GM23338 (cell line): Measurements from ENCODE around the gene SOX9. TPM values are rescaled to one million over a fixed set of nuclear protein-coding genes. Genes with fewer than 3 reads are reported as not detected.

Experiments used
- ATAC-seq: fragments of 200-7000 bp; cut with Tn5 transposase; 3 replicates; pipeline ENCODE4 v1.9.1; 2020
- DNase-seq: peaks from one replicate; pipeline ENCODE4 v3.0.0-alpha.2; 2015; ENCODE audit warnings: low spot score
- H2AFZ ChIP-seq: fragments of 200-600 bp; sonication (generic); 2 replicates; pipeline ENCODE4 v1.8.0; 2016; ENCODE audit warnings: antibody characterized with exemption, mild to moderate bottlenecking, moderate library complexity
- H3F3A ChIP-seq: fragments of 200-600 bp; sonication (generic); replicated peaks from 2 replicates; pipeline ENCODE4 v1.8.0; 2017; ENCODE audit warnings: antibody characterized with exemption, mixed run types, low read depth
- H3K27ac ChIP-seq: fragments of 200-600 bp; sonication (generic); 2 replicates; pipeline ENCODE4 v1.6.1; 2016; ENCODE audit warnings: low read depth
- H3K27me3 ChIP-seq: fragments of 200-600 bp; sonication (generic); 2 replicates; pipeline ENCODE4 v1.8.0; 2016; ENCODE audit warnings: mild to moderate bottlenecking, mixed run types, moderate library complexity; ENCODE audit not compliant: insufficient read depth
- H3K36me3 ChIP-seq: fragments of 200-600 bp; sonication (generic); 2 replicates; pipeline ENCODE4 v1.8.0; 2016; ENCODE audit warnings: mild to moderate bottlenecking; ENCODE audit not compliant: insufficient read depth
- H3K4me1 ChIP-seq: fragments of 200-600 bp; sonication (generic); 2 replicates; pipeline ENCODE4 v1.8.0; 2016; ENCODE audit warnings: mild to moderate bottlenecking, moderate library complexity; ENCODE audit not compliant: insufficient read depth
- H3K4me2 ChIP-seq: fragments of 200-600 bp; sonication (generic); 2 replicates; pipeline ENCODE4 v1.7.1; 2017; ENCODE audit warnings: mixed run types
- H3K4me3 ChIP-seq: fragments of 200-600 bp; sonication (generic); 2 replicates; pipeline ENCODE4 v1.6.1; 2016; ENCODE audit warnings: mixed run types
- H3K79me2 ChIP-seq: fragments of 200-600 bp; sonication (generic); replicated peaks from 2 replicates; pipeline ENCODE4 v1.8.0; 2017; ENCODE audit warnings: mild to moderate bottlenecking; ENCODE audit not compliant: insufficient read depth
- H3K9me2 ChIP-seq: fragments of 200-600 bp; sonication (generic); 2 replicates; pipeline ENCODE4 v1.8.0; 2017; ENCODE audit not compliant: insufficient read depth
- H4K20me1 ChIP-seq: fragments of 200-600 bp; sonication (generic); replicated peaks from 2 replicates; pipeline ENCODE4 v1.8.0; 2017; ENCODE audit warnings: mild to moderate bottlenecking; ENCODE audit not compliant: insufficient read depth
- H3K27ac Mint-ChIP-seq: 2 replicates; pipeline ENCODE4 v1.8.0; 2020; ENCODE audit warnings: inconsistent platforms, mild to moderate bottlenecking, moderate library complexity, mixed read lengths
- H3K27me3 Mint-ChIP-seq: 3 replicates; pipeline ENCODE4 v1.8.0; 2022; ENCODE audit warnings: low read depth, mild to moderate bottlenecking, moderate library complexity, mixed read lengths, inconsistent platforms; ENCODE audit not compliant: insufficient read depth, poor library complexity
- H3K36me3 Mint-ChIP-seq: 3 replicates; pipeline ENCODE4 v1.8.0; 2021; ENCODE audit warnings: low read depth, mild to moderate bottlenecking, inconsistent platforms, moderate library complexity, mixed read lengths
- H3K4me1 Mint-ChIP-seq: 3 replicates; pipeline ENCODE4 v1.8.0; 2020; ENCODE audit warnings: mild to moderate bottlenecking, inconsistent platforms, mixed read lengths
- H3K4me3 Mint-ChIP-seq: 3 replicates; pipeline ENCODE4 v1.8.0; 2021; ENCODE audit warnings: moderate library complexity, mild to moderate bottlenecking, inconsistent platforms, mixed read lengths
- H3K9me3 Mint-ChIP-seq: 3 replicates; pipeline ENCODE4 v1.8.0; 2020; ENCODE audit warnings: moderate library complexity, mild to moderate bottlenecking, inconsistent platforms, mixed read lengths
- CTCF ChIP-seq, 2 experiments: fragments of 200-600 bp in 1 of 2; sonication (generic) in 1 of 2; conservative IDR thresholded peaks; 2 replicates each; pipeline versions ENCODE4 v1.5.1 to v1.6.1; 2016 to 2017; ENCODE audit warnings: antibody characterized with exemption in 2 of 2, low read depth in 2 of 2, mild to moderate bottlenecking in 2 of 2, moderate library complexity in 1 of 2
- ETS1 ChIP-seq: IDR thresholded peaks from 2 replicates; pipeline ENCODE4 v1.6.1; 2016; ENCODE audit warnings: antibody characterized with exemption
- EZH2 ChIP-seq: fragments of 200-600 bp; sonication (generic); IDR thresholded peaks from one replicate; pipeline ENCODE4 v1.8.0; 2017; ENCODE audit warnings: antibody characterized with exemption, mild to moderate bottlenecking, low read depth; ENCODE audit not compliant: unreplicated experiment
- NANOG ChIP-seq: IDR thresholded peaks from 2 replicates; pipeline ENCODE4 v1.6.1; 2016; ENCODE audit warnings: antibody characterized with exemption, borderline replicate concordance
- REST ChIP-seq: IDR thresholded peaks from one replicate; pipeline ENCODE4 v1.6.1; 2018; ENCODE audit warnings: antibody characterized with exemption; ENCODE audit not compliant: unreplicated experiment
- ZNF114 ChIP-seq: fragments of 250-450 bp; sonication (Bioruptor Pico); IDR thresholded peaks from 2 replicates; pipeline ENCODE4 v1.5.0; 2020; ENCODE audit warnings: mild to moderate bottlenecking, moderate library complexity
- polyA plus RNA-seq: library from polyadenylated mRNA; unstranded; fragments of >200 nt; fragmentation: Nextera tagmentation; extraction: Ambion mirVana; gene quantifications from 2 replicates; pipeline ENCODE4 v1.2.1, GENCODE V29; 2016
- total RNA-seq: library from RNA; depleted of rRNA; stranded (reverse); fragments of >200 nt; shearing (Covaris generic); gene quantifications from 2 replicates; pipeline ENCODE4 v1.2.3, GENCODE V29; 2014

The SOX9 gene
- total and polyA plus RNA-seq, 2 experiments from 2014 or later, result 4.4 TPM

GRCh38 chr17:72090108-72090507 lies 30.7 kb upstream of the SOX9 start:
- H3K36me3 ChIP-seq, result no peaks in the 10 kb centered on the region
- H3K27ac ChIP-seq, result no peak overlapping the region
- no peaks in the 10 kb centered on the region for H3K4me1 ChIP-seq
- H3F3A ChIP-seq, result no peaks in the 10 kb centered on the region
- Mint-ChIP-seq H3K9me3 (no peaks in the 10 kb centered on the region), H3K4me3 (no peak overlapping the region), H3K36me3 (no peaks in the 10 kb centered on the region), H3K4me1 (peaks cover 5% of the 10 kb centered on the region), H3K27ac (no peak overlapping the region), H3K27me3 (no peaks in the 10 kb centered on the region)
- H3K27me3 ChIP-seq, result no peaks in the 10 kb centered on the region
- H4K20me1 ChIP-seq, result no peaks in the 10 kb centered on the region
- TF ChIP-seq EZH2 (no peak), ETS1 (no peak), REST (no peak), ZNF114 (CRISPR knock-in tag) (no peak)
- H2AFZ ChIP-seq, result no peak overlapping the region
- ATAC-seq (no peak), DNase-seq (no peak)
- no peak overlapping the region for H3K4me2 ChIP-seq
- no peaks in the 10 kb centered on the region for H3K79me2 ChIP-seq
- H3K4me3 ChIP-seq, result no peak overlapping the region
- H3K9me2 ChIP-seq, result 0 out of 2 replicates have a peak, but pooled peaks cover 3% of the 10 kb centered on the region

- Histone ChIP-seq H4K20me1 (no peaks in the 10 kb centered on the region), H3F3A (no peaks in the 10 kb centered on the region), H3K27ac (no peak overlapping the region), H3K4me3 (no peak overlapping the region), H3K79me2 (no peaks in the 10 kb centered on the region), H2AFZ (no peak overlapping the region), H3K4me2 (no peak overlapping the region), H3K9me2 (peaks cover 8% of the 10 kb centered on the region; the same call in 1 of the 2 replicates), H3K27me3 (no peaks in the 10 kb centered on the region), H3K4me1 (no peaks in the 10 kb centered on the region), H3K36me3 (no peaks in the 10 kb centered on the region)
- Mint-ChIP-seq H3K36me3 (no peaks in the 10 kb centered on the region), H3K27ac (no peak overlapping the region), H3K9me3 (no peaks in the 10 kb centered on the region), H3K4me3 (no peak overlapping the region), H3K27me3 (peaks cover 3% of the 10 kb centered on the region), H3K4me1 (peaks cover 7% of the 10 kb centered on the region)
- peak in 1 of 2 experiments; percentile 15; a peak in 2 of 4 replicates for TF ChIP-seq CTCF (conservative IDR thresholded peaks at IDR 0.05; ENCODE audit: low read depth in 2 of 2)
- TF ChIP-seq ETS1, result no peak
- no peak for TF ChIP-seq NANOG
- DNase-seq (no peak), ATAC-seq (no peak)
These were observed 28.0 kb upstream of the SOX9 start for GRCh38 chr17:72092710-72093322.
